Limb (tissue), 2 donors: Measurements from ENCODE around the gene YJU2.
"Not testable (repeated sequence)": the region's sequence is repeated elsewhere in the genome, so short reads cannot be mapped to it uniquely, and the experiment has no call there.

Experiments used
- DNase-seq, 2 donors: peaks; one replicate each; pipeline ENCODE4 v3.0.0-alpha.2; 2016; ENCODE audit errors: extremely low spot score in 2 of 2

The YJU2 gene

GRCh38 chr19:4267901-4268815, 21.3 kb downstream of the YJU2 start:
- no peak for DNase-seq

DNA sequence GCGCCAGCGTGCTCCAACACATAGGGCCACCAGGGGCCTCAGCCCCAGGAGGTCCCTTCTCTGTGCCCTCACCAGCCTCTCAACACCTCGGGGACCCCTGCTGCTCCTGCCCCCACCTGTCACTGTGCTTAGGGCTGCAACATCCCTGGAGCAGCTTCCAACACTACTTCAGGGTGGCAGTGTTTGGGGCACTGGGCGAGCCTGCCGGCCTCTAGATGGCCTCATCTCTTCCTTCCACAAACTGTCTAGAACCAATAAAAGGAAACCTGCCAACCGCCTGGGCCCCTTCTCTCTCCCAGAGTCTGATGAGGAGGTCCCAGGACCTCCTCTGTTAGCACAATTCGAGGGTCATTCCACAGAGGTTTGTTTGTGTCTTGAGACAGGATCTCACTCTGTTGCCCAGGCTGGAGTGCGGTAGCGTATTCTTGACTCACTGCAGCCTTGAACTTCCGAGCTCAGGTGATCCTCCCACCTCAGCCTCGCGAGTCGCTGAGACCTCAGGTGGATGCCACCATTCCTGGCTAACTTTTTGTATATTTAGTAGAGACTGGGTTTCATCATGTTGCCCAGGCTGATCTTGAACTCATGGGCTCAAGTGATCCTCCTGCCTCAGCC, 22.0 kb downstream of the YJU2 start:
- DNase-seq, result no peak

- no peak for DNase-seq
Observed at GRCh38 chr19:4272894-4273293, 26.0 kb downstream of the YJU2 start.

- DNase-seq, result not testable (repeated sequence)
Observed at GRCh38 chr19:4274321-4274686, 27.4 kb downstream of the YJU2 start.

GRCh38 chr19:4277191-4277696, 30.4 kb downstream of the YJU2 start:
- no peak for DNase-seq

GRCh38 chr19:4278010-4278409, 31.1 kb downstream of the YJU2 start:
- DNase-seq, result peak in 1 of 2 donors; percentile 36

DNA sequence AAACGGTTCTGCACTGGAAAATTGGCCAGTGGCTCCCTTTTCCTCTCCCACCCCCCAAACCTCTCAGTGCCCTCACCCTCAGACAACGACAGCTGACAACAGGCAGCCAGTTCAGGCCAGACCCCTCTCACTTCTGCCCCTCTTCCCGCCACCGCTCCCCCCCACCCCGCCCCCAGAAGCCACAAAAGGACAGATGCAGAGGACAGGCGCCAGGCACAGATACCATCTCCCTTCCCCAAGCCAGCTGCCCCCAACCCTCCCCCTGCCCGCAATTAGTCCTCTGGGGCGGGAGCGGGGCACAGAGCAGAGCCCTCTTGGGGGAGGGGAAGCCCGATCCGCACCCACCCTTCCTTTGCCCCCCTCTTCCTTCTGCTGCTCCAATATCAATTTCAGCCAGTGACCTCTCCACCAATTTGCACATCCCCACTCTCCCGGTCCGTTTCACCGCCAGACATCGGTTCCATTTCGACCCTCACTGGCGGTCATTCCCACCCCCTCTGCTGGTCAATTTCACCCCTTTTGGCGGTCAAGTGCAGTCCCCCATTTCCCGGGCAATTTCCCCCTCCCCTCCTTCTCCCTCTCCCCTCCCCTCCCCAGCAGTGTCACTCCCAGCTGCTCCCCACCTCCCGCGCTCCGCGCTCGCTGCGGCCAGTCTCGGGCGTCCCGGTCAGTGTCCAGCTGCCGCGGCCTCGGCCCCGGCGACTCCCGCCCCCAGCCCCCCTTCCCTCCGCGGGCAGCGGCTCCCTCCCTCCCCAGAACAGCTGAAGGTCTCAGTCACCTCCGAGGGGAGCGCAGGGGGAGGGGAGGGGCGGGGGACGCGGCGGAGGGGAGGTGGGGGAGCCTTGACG, 31.8 kb downstream of the YJU2 start, which contains the start of gene SHD:
Gene SHD (plus strand): TSS at position 848 of the 848 bp plus-strand sequence. CDS start 798 bp downstream, outside the sequence.
- DNase-seq, result peak; percentile 49 to 77

DNA sequence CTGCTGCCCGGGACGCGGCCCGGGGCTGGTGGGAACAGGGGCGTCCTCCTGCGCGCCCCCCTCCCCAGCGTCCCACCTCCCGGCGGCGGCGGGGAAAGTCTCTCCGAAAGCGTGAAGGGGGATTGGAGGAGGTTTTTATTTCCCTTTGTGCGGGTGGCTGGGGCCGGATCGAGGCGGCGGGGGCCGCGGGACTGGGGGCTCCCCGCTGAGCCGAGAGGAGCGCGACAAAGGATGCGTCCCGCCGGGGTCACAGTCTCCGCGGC, 32.3 kb downstream of the YJU2 start:
- DNase-seq, result no peak

DNA sequence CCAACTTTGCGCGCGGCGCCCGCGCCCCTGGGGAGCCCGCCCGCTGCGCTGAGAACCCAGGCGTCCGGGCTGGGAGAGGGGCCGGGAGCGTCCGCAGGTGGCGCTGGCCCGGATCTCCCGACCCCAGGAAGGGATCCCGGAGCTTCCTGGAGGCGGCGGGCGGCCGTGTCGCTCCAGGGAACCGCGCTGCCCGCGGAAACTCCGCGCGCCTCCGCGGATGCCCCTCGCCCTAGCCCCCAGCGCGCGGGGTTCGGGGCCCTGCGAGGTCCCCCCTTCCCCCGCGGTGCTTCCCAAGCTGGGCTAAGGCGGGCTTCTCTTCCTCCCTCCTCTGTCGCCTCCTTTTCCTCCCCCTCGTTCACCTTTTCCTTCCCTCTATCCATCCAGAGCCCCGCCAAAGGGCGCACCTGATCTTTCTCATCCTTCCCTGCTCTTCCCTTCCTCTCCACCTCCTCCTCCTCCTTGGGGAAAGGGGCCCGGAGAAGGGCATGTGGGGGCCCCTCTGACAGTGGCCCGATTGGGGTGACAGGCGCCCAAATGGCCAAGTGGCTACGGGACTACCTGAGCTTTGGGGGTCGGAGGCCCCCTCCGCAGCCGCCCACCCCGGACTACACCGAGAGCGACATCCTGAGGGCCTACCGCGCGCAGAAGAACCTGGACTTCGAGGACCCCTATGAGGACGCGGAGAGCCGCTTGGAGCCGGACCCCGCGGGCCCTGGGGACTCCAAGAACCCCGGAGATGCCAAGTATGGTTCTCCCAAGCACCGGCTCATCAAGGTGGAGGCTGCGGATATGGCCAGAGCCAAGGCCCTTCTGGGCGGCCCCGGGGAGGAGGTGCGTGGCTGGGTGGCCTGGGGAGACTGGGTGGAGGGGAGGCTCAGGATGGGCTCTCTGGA, 32.9 kb downstream of the YJU2 start:
- peak in 1 of 2 donors; percentile 35 for DNase-seq

GRCh38 chr19:4284176-4284958, 37.5 kb downstream of the YJU2 start:
- DNase-seq, result no peak

- no peak for DNase-seq
Observed at GRCh38 chr19:4284974-4285373, 38.1 kb downstream of the YJU2 start.

DNA sequence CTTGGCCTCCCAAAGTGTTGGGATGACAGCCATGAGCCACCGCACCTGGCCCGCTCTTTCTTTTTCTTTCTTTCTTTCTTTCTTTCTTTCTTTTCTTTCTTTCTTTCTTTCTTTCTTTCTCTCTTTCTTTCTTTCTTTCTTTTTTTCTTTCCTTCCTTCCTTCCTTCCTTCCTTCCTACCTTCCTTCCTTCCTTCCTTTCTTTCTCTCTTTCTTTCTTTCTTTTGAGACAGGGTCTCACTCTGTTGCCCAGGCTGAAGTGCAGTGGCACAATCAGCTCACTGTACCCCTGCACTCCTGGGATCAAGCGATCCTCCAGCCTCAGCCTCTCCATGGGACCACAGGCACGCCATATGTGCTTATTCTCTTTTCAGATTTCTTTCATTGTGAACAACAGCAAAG, 39.3 kb downstream of the YJU2 start:
- DNase-seq, result not testable (repeated sequence)

DNA sequence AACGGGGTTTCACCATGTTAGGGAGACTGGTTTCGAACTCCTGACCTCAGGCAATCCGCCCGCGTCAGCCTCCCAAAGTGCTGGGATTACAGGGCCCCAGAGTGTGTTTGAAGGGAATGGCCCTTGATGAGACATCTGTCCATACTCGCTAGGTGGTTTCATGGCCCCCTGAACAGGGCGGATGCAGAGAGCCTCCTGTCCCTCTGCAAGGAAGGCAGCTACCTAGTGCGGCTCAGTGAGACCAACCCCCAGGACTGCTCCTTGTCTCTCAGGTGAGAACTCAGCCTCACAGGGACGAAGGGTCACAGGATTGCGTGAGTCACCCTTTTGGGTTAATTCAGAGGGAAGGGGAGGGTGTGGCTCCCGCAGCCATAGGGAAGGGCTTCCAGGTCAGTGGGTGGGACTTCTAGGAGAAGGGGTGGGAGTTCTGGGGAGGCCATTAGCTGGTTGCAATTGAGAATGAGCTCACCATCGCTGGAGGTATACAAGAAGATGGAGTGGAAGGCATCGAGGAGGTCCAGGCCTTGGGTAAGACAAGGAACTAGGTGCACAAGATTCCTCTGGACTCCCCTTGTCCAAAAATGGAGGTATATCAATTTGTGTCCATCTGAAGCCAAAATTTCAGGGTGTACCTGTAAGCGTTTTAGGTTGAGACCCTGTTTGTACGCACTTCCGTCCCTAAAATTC, 41.4 kb downstream of the YJU2 start:
- no peak for DNase-seq

DNA sequence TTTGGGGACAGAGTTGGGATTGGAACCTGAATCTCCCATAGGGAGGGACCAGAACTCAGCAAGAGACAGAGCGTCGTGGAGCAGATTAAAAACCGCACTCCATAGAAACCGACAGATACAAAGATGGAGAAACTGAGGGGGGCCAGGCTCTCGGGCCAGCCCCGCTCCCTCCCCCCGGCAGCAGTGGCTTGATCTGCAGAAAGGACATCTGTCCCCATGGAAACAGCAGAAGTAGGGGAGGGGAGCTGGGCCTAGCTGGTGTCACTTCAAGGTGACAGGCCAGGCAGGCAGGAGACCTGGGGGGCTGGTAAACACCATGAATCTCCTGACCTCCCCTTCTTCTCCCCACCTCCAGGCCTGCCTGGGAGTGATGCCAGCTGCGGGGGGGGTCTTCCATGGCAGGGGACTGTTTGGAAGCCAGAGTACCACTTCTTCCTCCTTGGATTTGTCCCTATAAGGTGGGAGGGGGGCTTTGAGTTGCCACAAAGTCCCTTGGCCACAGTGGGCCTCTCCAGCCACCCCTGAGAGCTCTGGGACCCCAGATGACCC, 44.4 kb downstream of the YJU2 start:
- no peak for DNase-seq

- no peak for DNase-seq
Observed at GRCh38 chr19:4292515-4292914, 45.6 kb downstream of the YJU2 start.

DNA sequence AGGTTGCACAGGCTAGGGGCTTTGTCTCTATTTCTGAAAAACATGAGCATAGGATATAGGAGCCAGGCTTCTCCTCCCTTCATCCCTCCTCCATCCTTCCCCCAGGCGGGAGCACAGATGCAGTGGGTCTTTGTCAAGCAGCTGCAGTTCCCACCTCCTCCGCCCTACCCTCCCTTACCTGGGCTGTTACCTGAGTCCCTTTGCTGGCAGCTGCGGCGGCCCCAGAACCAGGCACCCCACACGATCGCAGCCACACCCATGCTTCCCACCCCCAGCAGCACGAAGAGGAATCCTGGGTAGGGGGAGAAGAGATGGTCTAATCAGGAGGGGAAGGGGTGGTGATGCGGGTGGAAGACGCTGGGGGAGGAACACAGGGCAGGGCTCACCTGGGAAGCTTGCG, 47.5 kb downstream of the YJU2 start:
- DNase-seq, result no peak

DNA sequence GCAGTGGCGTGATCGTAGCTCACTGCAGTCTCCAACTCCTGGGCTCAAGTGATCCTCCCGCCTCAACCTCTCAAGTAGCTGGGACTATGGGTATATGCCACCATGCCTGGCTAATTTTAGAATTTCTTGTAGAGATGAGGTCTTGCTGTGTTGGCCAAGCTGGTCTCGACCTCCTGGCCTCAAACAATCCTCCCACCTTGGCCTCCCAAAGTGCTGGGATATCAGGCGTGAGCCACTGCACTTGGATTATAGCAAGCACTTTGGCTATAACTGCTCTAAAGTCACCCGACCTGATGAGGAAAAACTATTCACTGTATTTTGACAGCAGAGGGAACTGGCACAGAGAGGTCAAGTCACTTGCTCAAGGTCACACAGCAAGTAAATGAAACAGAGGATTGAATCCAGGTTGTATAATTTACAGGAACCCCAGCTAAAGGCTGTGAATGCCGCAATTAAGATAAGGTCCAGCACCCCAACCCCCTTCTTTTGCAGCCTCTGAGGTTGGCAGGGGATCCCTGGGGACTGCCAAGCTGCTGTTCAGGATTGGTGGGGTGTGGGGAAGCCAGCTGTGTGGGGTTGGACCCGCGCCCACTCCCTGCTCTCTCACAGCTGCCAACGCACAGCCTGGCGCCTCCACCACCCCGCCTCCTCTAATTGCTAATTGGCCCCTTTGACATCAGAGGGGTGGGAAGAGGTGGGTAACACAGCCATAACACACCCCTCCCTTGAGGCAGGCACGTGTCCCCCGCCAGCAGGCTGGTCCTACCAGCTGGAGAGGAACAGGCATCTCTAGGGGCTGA, 49.3 kb downstream of the YJU2 start:
- peak in 1 of 2 donors; percentile 65 for DNase-seq
